GM18867 (cell line): ENCODE results near the gene INTS11.

Experiments
- ATAC-seq: cut with Tn5 transposase; IDR thresholded peaks from one replicate; pipeline ENCODE4 v1.9.1; 2021; ENCODE audit warnings: mild to moderate bottlenecking, moderate library complexity; ENCODE audit not compliant: unreplicated experiment

INTS11 gene

DNA sequence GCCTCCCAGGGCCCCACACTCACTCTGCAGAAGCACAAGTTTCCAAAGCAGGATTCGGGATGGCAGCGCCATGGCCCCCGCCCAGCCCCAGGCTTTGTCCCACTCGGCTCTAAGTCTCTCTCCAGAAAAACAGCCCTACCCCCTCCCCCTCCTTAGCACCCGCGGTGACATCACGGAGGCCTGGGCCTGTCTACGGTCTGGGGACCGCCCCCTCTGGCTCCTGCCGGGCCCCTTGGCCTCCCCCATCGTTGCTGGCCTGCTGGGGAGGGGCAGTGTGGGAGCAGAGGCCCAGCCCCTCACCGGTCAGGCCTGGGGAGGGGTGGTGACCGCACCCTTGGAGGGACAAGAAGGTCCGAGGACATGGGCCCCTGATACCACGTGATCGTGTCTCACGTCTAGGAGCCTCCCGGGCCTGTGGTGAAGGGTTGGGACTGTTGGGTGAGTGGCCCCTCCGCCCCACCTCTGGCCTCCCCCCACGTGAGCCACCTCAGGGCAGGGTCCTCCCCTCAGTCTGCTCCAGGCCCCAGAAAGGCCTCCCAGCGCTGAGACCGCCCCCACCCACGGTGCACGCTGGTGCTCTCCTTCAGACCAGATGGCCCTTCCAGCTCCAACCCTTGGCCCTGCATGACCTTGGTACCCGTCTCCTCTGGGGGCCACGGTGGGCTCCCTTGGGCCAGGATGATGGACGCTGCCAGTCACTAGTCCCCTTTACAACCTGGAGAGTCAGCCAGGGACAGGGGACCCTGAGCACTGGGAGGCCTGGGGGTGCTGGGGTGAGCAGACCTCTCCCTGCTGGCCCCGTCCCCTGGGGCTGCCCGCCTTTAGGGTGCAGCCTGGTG, 34.2 kb upstream of the INTS11 start, which contains the start of gene MXRA8:
MXRA8 (minus strand) TSS at position 123 of the 839 bp plus-strand sequence; CDS start at position 72, 51 bp downstream.
- no peak for ATAC-seq

DNA sequence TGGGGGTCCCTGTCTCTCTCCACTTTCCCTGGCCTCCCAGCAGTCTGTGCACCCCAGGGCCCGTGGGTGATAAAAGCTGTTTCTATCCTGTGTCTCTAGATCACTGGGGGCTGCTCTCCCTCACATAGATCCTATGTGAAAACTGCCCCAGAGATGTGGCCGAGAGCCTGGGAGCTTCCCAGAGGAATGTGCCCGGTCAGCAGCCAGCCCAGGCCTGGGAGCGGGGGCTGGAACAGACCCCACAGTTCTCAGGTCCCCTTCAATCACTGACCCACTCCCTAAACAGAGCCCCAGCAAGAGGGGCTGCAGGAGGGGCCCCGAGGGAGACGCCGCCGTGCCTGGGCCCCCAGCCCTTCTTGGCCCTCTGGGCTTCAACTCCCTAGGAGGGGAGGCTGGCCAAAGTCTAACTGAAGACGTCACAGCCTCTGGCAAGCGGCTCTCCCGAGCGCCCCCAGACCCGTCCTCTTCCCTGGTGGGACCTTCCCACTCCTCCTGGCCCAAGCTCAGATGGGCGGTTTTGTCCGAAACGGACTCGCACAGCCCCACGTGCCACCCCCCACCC, 33.5 kb upstream of the INTS11 start:
- ATAC-seq, result no peak

DNA sequence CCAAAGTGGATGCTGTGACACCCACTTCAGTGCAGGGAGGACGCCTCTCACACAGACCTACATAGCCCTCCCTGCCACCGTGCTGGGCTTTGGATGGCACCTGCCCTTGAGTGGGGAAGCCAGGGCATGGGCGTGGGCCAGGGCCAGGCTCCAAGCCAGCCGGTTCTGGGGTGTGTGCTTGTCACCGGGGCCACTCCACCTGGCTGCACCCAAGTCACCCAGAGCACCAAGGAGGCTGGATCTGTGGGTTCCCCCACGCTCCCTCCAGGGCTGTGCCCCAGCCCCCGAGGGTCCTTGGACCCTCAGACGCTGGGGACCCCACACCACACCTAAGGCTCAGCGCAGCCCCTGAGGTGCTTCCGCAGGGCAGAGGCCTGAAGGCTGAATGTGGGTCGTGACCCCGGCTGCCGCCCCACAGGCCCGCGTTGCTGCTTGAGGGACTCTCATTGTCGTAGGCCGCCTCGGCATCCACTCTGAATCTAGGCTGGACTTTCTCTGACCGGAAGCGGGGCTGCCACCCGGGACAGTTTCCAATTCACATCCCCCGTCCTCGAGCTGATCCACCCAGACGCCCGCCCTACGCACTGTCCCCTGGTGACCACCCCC, 32.4 kb upstream of the INTS11 start:
- ATAC-seq, result no peak

DNA sequence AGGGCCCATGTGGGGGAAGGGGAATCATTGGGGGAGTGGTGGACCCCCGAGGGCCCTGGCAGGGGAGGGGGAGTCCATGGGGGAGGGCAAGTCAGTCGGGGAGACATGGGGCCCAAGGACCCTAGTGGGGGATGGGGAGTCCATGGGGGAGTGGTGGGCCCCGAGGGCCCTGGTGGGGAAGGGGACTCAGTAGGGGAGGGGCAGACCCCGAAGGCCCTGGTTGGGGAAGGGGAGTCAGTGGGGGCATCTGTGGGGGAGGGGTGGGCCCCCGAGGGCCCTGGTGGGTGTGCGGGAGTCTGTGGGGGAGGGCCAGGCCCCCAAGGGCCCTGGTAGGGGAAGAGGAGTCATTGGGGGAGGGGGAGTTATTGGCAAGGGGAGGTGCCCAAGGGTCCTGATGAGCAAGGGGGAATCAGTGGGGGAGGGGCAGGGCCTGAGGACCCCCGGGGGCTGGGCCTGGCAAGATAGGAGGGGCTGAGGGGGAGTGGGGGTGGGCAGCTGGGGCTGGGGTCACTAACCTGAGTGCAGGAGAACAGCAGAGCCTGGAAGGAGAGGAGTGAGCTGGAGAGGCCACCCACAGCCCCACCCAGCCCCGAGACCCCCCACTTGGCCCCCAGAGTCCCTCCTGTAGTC, 31.8 kb upstream of the INTS11 start:
- ATAC-seq, result no peak

DNA sequence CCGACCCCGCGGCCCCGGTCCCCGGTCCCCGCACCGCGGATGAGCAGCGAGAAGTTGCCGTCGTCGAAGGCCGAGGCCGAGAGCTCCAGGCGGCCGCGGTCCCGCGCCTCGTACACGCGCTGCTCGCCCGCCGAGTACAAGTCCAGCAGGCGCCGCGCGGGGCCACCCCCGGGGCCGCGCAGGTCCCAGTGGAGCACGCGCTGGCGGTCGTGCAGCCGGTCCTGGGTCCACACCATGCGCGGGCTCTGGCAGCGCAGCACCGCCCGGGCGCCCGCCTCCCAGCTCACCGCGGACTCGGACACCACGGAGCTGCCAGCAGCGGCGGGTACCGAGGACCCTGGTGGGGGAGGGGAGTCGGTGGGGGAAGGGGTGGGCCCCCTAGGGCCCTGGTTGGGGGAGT, 31.0 kb upstream of the INTS11 start:
- ATAC-seq, result no peak

DNA sequence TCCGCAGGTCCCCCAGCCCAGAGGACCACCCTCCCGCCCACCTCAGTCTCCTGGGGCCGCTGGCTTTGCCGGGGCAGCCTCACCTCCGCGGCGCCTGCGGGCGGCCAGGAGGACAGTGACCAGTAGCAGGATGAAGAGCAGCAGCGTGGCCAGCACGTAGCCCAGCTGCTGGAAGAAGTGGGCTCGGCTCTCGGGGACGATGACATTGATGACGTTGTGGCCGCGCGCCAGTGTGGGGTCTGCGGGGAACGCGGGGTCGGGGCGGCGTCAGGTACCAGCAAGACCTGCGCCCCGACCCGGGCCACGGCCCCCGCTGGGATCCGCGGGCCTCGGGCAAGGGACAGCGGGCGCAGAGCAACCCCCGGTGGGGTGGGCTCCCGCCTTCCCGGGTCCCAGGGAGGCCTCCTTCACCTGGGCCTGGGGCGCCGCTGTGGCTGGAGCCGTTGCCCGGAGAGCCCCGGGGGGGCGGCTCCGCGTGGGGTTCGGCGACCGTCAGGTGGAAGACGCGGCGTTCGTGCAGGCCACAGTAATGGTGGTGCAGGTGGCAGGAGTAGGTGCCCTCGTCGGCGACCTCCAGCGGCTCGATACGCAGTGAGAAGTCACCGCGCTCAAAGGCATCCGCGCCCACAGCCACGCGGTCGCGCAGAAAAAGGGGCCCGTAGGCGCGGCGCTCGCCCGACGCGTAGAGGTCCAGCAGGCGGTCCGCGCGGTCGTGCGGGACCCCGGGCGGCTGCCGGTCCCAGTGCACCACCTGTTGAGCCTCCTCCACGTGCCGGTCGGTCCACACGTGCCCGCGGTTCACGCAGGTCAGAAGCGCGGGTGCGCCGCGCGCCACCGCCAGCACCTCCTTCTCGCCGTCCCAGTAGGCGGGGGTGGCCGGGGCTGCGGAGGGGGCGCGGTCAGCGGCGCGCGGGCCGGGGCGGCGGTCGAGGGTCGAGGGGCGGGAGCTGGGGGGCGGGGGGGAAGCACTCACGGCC, 30.1 kb upstream of the INTS11 start:
- no peak for ATAC-seq

DNA sequence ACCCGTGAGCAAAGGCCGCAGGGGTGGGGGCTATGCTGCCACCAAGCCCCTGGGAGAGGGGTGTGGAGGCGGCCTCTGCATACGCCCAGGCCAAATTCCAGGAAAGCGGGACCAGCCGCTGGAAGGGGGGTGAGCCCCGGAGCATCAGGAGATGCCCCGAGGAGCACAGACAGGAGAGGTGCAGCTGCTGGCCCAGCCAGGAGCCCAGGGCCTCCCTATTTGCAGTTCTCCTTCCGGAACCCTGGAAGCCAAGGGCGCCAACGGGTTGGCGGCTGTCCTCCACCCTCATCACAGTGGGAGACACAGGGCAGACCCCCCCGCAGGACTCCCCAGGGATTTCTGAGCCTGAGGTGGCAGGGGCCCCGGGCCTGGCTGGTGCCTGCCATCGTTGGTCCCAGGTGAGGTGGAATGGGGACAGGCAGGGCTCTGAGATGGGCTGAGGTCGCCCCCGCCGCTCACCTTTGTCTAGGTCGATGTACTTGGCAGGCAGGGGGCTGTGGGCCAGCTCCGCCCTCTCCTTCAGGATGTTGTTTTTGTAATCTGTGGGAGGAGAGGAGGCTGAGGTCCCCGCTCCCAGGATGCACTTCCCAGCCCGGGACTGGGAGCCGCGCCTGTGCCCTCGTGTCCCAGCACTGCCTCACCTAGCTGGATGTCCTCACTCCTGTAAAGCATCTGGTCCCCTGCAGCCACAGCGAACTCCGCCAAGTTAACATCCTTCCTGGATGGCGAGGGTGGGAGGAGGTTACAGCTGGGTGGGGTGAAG, 29.1 kb upstream of the INTS11 start:
- ATAC-seq, result no peak

DNA sequence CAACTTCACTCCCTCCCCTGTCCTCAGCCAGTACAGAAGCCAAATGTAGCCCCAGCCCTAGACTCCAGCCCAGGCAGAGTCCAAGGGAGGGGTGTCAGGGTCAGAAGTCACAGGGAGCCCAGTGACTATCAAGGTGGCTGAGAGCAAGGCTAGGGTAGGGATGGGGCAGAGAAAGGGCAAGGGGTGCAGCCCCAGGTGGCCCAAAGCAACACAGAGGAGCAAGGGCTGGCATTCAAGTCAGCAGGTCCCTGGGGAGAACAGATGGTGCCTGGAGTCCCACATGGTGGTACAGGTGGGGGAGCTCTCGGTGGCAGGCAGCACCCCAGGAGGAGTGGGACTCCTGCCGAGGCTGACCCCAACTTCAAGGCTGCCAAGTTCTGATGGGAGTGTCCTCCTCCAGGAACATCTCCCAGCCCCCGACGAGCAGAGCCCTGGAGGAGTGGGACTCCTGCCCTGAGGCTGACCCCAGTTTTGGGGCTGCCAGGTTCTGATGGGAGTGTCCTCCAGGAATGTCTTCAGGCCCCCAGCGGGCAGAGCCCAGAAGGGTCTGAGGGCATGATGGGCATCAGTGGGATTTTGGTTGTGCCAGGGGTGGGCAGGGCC, 28.4 kb upstream of the INTS11 start:
- ATAC-seq, result no peak

DNA sequence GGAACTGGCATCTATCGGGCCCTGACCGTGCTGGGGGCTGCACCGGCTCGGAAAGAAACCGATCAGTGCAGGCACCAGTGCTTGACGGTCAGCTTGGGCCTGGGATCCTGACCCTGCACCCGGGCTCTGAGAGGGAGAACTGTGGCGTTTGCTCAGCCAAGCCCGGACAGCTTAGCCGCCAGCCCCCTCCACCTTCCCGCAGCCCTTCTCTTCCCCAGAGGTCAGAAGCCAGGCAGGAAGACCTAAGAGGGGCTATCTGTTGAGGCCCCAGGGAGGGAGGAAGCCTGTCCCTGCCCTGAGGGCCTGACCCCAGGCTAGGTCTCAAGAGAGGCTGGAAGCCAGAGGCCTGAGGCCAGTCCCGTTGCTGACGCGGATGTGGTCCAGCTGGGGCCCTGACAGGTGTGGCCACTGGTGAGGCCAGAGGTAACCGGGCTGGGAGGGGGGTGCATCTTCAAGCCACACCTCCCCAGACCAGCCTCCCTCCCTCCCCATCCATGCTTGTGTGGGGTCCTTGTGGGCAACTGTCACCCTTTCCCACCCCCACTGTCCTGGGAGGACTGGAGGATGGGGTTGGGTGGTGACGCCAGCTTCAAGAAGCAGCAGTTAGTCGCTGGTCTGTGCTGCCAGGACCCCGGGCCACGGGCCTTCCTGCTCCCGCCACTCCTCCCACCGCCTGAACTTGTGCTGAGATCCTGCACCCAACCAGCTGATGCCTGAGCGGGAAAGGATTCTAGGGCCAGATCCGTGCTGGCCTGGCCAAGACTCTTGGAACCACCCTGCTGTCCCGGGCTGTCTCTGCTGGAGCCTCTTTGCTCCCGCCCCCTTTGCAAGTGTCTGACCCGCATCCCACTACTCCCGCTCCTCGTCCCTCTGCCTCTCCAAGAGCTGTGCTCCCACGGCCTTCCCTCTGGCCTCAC, 27.3 kb upstream of the INTS11 start:
- no peak for ATAC-seq

DNA sequence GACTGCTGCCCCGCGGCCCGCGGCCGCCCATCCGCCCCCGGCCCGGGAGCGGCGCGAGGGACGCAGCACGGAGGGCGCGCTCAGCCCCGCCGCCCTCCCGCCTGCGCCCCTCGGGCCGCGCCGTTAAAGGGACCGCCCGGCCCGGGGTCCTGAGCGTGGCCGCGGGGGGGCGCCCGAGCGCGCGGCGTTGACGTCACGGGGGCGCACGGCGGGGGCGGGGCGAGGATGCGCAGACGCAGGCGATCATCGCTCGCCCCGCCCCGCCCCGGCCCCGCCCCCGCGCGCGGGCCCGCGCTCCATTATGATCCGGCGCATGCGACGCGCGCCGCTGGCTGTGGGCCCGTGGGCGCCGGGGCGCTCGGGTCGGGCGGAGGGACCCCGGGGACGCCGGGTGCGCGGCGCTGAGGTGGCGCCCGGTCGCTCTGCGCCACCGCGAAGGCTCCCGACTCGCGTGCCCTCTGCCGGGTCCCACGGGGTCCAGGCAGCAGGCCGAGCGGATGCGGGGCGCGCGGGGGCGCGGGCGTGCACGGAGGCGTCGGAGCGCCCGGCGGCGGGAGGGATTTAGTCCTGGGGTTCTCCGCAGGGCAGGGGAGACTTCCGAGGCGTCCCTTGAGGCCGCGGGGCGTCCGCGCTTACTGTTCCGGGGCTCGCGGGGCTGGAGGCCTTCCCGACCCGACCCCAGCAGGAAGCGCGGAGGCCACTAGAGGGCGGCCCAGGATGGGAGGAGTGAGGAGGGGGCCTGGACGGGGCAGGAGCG, 25.0 kb upstream of the INTS11 start, which contains the start of gene DVL1:
DVL1 (minus strand) TSS at position 163 of the 757 bp plus-strand sequence. CDS start 353 bp downstream, outside the sequence.
- peak; percentile 57 for ATAC-seq

DNA sequence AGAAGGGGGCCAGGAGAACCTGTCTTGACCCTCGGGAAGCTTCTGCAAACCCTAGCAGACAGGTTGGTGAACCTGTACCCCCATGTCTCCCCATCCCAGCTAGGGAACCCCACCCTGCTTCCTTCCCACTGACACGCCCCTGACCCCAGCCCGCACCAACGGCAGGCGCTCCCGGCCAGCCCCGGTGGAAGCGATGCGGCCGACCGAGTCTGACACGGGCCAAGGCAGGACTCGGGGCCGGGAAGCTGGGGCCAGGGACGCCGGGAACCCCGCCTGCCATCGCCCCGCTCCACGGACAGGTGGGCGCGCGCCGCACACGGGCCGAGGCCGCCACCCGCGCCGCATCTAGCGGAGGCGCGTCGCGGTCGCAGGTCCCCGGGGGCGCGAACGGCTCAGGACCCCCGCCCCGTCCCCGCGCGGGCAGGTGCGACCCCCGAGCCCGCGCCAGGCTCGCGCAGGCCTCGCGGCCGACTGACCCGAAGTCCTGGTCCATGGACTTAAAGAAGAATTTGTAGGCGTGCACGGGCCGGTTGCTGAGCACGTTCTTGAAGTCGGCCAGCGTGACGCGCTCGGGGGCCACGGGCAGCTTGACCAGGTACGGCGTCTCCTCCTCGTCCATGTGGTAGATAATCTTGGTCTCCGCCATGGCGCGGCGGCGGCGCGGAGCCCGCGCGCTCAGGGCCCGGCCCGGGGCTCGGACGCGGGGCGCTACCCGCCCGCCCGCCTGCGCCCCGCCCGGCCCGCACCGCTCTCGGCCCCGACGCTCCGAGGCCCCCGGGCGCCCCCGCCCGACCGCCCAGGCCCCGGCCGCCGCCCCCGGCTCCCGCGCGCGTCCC, 24.2 kb upstream of the INTS11 start:
- peak; percentile 4 for ATAC-seq

DNA sequence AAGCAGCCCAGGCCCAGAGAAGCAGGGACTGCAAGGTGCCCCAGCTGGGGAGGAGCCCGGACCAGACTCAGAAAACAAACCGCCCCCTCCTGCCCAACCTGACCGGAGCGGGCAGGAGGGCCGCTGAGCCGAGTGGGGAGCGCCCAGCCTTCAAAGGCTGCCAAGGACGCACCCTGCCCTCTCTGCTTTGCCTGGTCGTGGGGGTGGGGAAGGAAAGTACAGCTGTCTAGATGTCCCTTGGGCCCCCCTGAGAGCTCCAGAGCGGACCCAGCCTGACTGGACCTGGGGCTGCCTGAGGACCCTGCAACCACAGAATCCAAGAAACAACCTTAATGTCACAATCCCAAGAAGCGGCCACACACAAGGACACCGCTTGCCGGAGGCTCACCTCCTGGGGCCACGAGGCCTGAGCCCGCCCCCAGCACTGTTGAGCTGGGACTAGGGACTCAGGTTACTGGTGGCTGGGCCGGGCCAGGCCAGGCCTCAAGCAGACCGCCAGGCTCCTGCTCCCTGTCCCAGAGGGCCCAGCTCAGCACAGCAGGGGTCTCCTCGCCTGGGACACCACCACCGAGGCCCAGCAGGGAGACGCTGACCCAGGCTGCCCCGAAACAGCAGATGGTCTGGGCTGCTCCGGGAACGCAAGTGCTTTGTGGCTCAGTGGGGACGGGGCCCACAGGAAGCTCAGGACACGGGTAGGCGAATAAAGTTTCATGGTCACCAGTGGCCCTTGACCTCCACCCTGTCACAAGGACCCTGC, 23.4 kb upstream of the INTS11 start:
- ATAC-seq, result no peak

DNA sequence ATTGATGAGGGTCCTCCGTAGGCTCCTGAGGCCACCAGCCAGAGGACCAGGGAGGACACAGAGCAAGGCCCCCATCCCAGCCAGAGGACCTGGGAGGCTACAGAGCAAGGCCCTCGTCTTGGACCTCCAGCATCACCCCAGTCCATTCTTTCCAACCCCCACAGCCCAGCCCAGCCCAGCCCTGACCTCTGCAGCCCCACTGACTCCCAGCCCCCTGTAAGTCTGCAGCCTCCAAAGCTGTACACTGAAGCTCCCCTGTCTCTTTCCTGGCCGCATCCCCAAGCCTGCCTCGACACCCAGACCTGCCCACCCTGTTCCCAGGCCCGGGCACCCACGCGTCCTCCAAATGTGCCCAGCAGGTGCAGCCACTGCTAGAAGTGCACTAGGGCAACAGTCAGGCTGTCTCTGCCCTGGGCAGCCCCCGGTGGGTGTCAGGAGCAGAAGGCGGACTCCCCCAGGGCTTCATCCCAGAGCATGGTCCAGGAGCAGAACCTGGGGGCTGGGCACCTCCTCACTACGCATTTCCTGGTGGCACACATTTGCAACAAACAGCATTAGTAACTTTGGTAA, 22.7 kb upstream of the INTS11 start:
- no peak for ATAC-seq

DNA sequence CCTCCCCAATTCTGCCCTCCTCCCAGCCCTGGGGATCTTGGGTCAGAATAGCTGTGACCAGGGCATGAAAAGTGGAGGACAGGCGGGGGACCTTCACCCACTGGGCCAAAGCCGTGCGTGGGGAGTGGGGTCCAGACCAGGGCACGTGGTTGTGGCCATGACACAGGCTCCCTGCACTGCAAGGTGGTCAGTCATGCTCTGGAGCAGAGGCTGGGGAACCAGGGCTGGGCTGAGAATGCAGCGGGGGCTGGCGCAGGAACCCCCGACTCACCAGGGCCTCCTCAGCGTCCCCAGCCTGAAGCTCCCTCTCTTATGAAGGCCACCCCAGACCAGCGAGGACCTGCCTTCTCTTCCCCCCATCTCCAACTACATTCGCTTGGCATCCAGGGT, 22.0 kb upstream of the INTS11 start:
- no peak for ATAC-seq

DNA sequence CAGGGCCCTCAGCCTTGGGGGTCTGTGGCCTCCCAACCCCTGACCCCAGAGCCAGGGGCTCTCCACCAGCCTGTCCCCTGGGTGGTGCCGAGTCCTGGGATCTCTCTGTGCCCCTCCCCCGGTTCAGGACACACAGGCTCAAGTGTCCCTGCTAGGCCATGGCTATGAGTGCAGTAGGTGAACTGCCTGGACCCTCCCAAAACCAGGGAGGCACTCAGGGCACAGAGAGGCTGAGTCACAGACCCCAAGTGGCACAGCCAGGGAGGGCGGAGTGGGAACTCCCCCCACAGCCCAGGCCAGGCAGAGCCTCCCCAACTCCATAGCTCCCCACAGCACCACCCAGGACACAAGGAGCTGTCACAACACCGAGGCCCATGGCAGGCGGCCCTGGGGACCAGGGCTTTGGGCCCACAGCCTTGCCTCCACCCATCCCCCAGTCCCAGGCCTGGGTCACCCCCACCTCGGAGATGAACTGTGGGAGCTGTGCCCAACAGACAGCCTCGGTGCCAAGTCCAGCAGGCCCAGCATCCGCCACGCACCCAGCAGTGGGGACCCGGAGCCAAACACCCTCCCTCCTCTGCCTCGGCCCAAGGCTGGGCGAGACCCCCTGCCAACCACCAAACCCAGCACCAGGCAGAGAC, 21.5 kb upstream of the INTS11 start:
- ATAC-seq, result no peak
